Transverse colon (tissue), 4 donors: ENCODE results near the gene GBF1. TPM values are rescaled to one million over a fixed set of nuclear protein-coding genes. Genes with fewer than 3 reads are reported as not detected.

Source experiments
- DNase-seq: peaks from one replicate; pipeline ENCODE4 v3.0.0-alpha.2; 2019
- H3K27ac ChIP-seq, 4 donors: fragments of 200-600 bp; sonication (generic); 2 replicates each; pipeline ENCODE4 v1.5.1; 2016 to 2018; ENCODE audit warnings: inconsistent platforms in 4 of 4
- H3K27me3 ChIP-seq: fragments of 200-600 bp; sonication (generic); 2 replicates; pipeline ENCODE4 v1.5.1; 2017; ENCODE audit warnings: inconsistent platforms
- H3K36me3 ChIP-seq, 4 donors: fragments of 200-600 bp; sonication (generic); 2 replicates each; pipeline ENCODE4 v1.5.1; 2017 to 2019; ENCODE audit warnings: inconsistent platforms in 4 of 4
- H3K4me1 ChIP-seq, 4 donors: fragments of 200-600 bp; sonication (generic); 2 replicates each; pipeline ENCODE4 v1.5.1; 2017 to 2020; ENCODE audit warnings: inconsistent platforms in 4 of 4
- H3K4me3 ChIP-seq, 4 donors: fragments of 200-600 bp; sonication (generic); 1 replicate in 1 of 4; 2 replicates in 3 of 4; pipeline versions ENCODE4 v1.5.1 to v1.6.1; 2017 to 2019; ENCODE audit warnings: inconsistent platforms in 4 of 4
- H3K9me3 ChIP-seq, 2 donors: fragments of 200-600 bp; sonication (generic); 2 replicates each; pipeline ENCODE4 v1.5.1; 2017 to 2019; ENCODE audit warnings: inconsistent platforms in 2 of 2
- EP300 ChIP-seq: sonication (generic); formaldehyde crosslinking; IDR thresholded peaks from one replicate; pipeline ENCODE4 v1.6.1; 2017; ENCODE audit warnings: antibody characterized with exemption, low read depth
- POLR2A ChIP-seq: fragments of 450-650 bp; IDR thresholded peaks from one replicate; pipeline ENCODE4 v1.6.1; 2016; ENCODE audit warnings: antibody characterized with exemption, mild to moderate bottlenecking, moderate library complexity
- POLR2AphosphoS5 ChIP-seq, 3 donors: sonication (generic); formaldehyde crosslinking; IDR thresholded peaks; one replicate each; pipeline ENCODE4 v1.6.1; 2016; ENCODE audit warnings: antibody characterized with exemption in 3 of 3
- WGBS, 2 donors: methylation state at CpG; one replicate each; pipeline ENCODE4 v1.1.5; 2018; ENCODE audit warnings: low coverage in 1 of 2; 5-methylcytosine and 5-hydroxymethylcytosine counted together
- in situ Hi-C, 4 donors: fragments of 200-750 bp; cut with MboI; loops; one replicate each; pipeline versions ENCODE4 v1.15.0 to v1.15.1; 2017; ENCODE audit warnings: low sequenced_read_pairs in 3 of 4, low pct_ligation_motif_present in 1 of 4, low pct_unique_long_range_greater_than_20kb in 1 of 4
- intact Hi-C: fragments of 100-400 bp; cut with DNase I; formaldehyde crosslinking; loops from one replicate; pipeline ENCODE4 v1.15.1; 2023; ENCODE audit warnings: low total_unique reads
- total RNA-seq, 4 donors: library from RNA; depleted of rRNA; stranded (reverse); fragments of >200 nt; gene quantifications; one replicate each; pipeline ENCODE4 v1.1.0, GENCODE V29; 2016
- TF ChIP-seq, protein P1 (sequence below), 5 experiments: fragments of 200-600 bp in 3 of 5; fragments of 450-650 bp in 2 of 5; sonication (generic) in 3 of 5; IDR thresholded peaks; 1 replicate in 2 of 5; 2 replicates in 3 of 5; pipeline ENCODE4 v1.5.1; 2016 to 2017; ENCODE audit warnings: antibody characterized with exemption in 5 of 5, inconsistent platforms in 3 of 5, mild to moderate bottlenecking in 2 of 5, moderate library complexity in 1 of 5

GBF1 gene
- total RNA-seq, 4 donors from 2014 or later, result 60.5 to 97.6 (median 67.5) TPM

DNA sequence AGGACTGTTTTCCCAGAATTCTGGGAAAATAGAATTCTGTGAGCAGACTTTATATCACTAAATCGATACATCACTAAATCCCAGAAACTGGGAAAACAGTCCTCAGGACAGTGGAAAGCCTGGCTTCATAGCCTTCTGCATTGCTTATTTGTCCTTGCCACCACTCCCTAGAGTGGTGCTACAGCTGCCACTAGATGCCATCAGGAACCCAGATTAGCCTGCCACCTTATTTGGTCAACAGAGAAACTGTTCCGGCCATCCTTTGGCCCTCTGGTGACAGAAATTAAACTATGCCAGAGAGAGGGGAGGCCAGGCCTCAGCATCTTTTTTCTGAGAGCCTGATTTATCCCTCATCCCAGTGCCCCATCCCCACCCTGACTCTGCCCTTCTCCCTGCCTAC lies 130.5 kb downstream of the GBF1 start:
- H3K27me3 ChIP-seq, result no peaks in the 10 kb centered on the region
- in situ Hi-C loops (loop anchor here in 1 of 4 donors (25.0 kb wide), 1 partner anchor 211 kb away; no protein-coding TSS in a partner anchor), intact Hi-C loops (no loop called here)
- no peak overlapping the region for H3K4me3 ChIP-seq
- no peaks in the 10 kb centered on the region for H3K9me3 ChIP-seq
- H3K4me1 ChIP-seq, result no peaks in the 10 kb centered on the region
- TF ChIP-seq POLR2A (no peak), EP300 (no peak), POLR2AphosphoS5 (IDR thresholded peaks at IDR 0.05) (no peak)
- TF ChIP-seq, protein P1, sequence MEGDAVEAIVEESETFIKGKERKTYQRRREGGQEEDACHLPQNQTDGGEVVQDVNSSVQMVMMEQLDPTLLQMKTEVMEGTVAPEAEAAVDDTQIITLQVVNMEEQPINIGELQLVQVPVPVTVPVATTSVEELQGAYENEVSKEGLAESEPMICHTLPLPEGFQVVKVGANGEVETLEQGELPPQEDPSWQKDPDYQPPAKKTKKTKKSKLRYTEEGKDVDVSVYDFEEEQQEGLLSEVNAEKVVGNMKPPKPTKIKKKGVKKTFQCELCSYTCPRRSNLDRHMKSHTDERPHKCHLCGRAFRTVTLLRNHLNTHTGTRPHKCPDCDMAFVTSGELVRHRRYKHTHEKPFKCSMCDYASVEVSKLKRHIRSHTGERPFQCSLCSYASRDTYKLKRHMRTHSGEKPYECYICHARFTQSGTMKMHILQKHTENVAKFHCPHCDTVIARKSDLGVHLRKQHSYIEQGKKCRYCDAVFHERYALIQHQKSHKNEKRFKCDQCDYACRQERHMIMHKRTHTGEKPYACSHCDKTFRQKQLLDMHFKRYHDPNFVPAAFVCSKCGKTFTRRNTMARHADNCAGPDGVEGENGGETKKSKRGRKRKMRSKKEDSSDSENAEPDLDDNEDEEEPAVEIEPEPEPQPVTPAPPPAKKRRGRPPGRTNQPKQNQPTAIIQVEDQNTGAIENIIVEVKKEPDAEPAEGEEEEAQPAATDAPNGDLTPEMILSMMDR (IDR thresholded peaks at IDR 0.05), result no peak
- no peak for DNase-seq
- peaks cover 0 to 81% (median 38%) of the 10 kb centered on the region in 4 donors for H3K36me3 ChIP-seq
- H3K27ac ChIP-seq, result no peak overlapping the region
- 67 to 91% methylated on average over 1 to 2 of the region's 2 CpGs for WGBS, 2 donors

DNA sequence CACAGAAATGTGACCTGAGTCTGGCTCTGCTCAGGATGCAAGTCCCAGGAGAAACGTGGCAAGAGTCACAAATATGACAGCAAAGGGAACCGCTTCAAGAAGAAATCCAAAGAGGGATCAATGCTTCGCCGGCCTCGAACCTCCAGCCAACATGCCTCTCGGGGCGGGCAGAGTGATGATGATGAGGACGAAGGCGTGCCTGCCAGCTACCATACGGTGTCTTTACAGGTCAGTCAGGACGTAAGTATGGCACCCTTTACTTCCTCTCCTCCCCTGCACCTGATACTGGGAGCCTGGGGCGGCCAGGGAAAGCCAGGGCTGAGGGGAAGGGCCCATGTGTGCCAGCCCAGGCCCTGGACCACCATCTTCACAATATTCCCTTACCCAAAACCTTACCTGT lies 131.6 kb downstream of the GBF1 start:
- H3K36me3 ChIP-seq, result peaks cover 0 to 76% (median 36%) of the 10 kb centered on the region in 4 donors

DNA sequence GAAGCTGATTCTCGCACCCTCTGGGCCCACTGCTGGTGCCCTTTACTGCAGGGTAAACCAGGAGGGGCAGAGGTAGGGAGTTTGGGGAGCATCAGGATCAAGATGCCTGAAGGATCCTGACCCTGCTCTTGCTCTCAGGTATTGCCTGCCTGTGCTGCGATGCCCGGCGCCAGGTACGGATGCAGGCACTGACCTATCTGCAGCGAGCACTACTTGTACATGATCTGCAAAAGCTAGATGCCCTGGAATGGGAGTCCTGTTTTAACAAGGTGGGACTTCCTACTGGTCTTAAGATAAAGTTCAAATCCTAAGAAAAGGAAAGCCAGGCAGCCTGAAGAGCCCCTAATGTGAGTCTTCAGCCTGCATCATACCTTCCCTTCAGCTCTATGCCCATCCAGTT lies 134.1 kb downstream of the GBF1 start:
- H3K4me1 ChIP-seq, result no peaks in the 10 kb centered on the region
- in situ Hi-C loops (loop anchor here in 1 of 4 donors (25.0 kb wide), 1 partner anchor 208 kb away; no protein-coding TSS in a partner anchor), intact Hi-C loops (no loop called here)
- TF ChIP-seq POLR2AphosphoS5 (IDR thresholded peaks at IDR 0.05), result no peak
- TF ChIP-seq POLR2A, result no peak
- no peak for TF ChIP-seq EP300
- TF ChIP-seq, protein P1 (IDR thresholded peaks at IDR 0.05), result no peak
- H3K27me3 ChIP-seq, result no peaks in the 10 kb centered on the region
- WGBS, 2 donors, result 97% methylated on average over 6 of the region's 6 CpGs; no CpG with 5 or more reads in 1 of the 2 donors
- no peak for DNase-seq
- no peak overlapping the region for H3K27ac ChIP-seq
- H3K4me3 ChIP-seq, result no peak overlapping the region
- H3K36me3 ChIP-seq, result peaks cover 0 to 63% (median 30%) of the 10 kb centered on the region in 4 donors
- H3K9me3 ChIP-seq, result no peaks in the 10 kb centered on the region

More for the DNA sequence above, 131.6 kb downstream of the GBF1 start:
- H3K4me3 ChIP-seq, result no peak overlapping the region
- intact Hi-C loops (no loop called here), in situ Hi-C loops (loop anchor here in 1 of 4 donors (25.0 kb wide), 1 partner anchor 210 kb away; no protein-coding TSS in a partner anchor)
- no peaks in the 10 kb centered on the region for H3K9me3 ChIP-seq
- TF ChIP-seq POLR2A (no peak), POLR2AphosphoS5 (IDR thresholded peaks at IDR 0.05) (no peak), EP300 (no peak)
- TF ChIP-seq, protein P1 (IDR thresholded peaks at IDR 0.05), result no peak
- DNase-seq, result no peak
- H3K4me1 ChIP-seq, result no peaks in the 10 kb centered on the region
- no peaks in the 10 kb centered on the region for H3K27me3 ChIP-seq
- 95% methylated on average over 12 of the region's 12 CpGs; no CpG with 5 or more reads in 1 of the 2 donors for WGBS, 2 donors
- no peak overlapping the region for H3K27ac ChIP-seq

DNA sequence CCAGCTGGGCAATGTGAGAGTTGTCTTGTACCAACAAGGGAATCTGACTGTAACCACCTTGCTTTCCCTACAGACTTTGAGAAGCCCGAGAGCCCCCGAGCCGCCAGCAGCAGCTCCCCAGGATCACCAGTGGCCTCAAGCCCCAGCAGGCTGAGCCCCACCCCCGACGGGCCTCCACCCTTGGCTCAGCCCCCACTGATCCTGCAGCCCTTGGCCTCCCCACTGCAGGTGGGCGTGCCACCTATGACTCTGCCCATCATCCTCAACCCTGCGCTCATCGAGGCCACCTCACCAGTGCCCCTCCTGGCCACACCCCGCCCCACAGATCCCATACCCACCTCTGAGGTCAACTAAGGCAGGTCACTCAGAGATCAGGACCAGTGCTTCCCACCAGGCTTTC lies 136.7 kb downstream of the GBF1 start:
- Histone ChIP-seq H3K36me3 (peaks cover 0 to 40% (median 20%) of the 10 kb centered on the region in 4 donors), H3K27ac (no peak overlapping the region), H3K4me1 (peaks cover 0 to 7% (median 0%) of the 10 kb centered on the region in 4 donors), H3K27me3 (no peaks in the 10 kb centered on the region), H3K4me3 (no peak overlapping the region), H3K9me3 (no peaks in the 10 kb centered on the region)
- TF ChIP-seq POLR2AphosphoS5 (IDR thresholded peaks at IDR 0.05) (no peak), POLR2A (no peak), EP300 (no peak)
- TF ChIP-seq, protein P1 (IDR thresholded peaks at IDR 0.05), result no peak
- intact Hi-C loops, result no loop called here
- in situ Hi-C loops, result loop anchor here in 1 of 4 donors (25.0 kb wide), 1 partner anchor 205 kb away; no protein-coding TSS in a partner anchor
- WGBS, 2 donors, result 89% methylated on average over 9 of the region's 9 CpGs; no CpG with 5 or more reads in 1 of the 2 donors
- no peak for DNase-seq
